ENCODE data around the gene CERCAM. TPM values are rescaled to one million over a fixed set of nuclear protein-coding genes. Genes with fewer than 3 reads are reported as not detected.
A peak's percentile ranks its signal among the peaks of the same experiment; 100 is the strongest.

Gene CERCAM
- total RNA-seq, 1 donor from 2014 or later, result not detected

DNA sequence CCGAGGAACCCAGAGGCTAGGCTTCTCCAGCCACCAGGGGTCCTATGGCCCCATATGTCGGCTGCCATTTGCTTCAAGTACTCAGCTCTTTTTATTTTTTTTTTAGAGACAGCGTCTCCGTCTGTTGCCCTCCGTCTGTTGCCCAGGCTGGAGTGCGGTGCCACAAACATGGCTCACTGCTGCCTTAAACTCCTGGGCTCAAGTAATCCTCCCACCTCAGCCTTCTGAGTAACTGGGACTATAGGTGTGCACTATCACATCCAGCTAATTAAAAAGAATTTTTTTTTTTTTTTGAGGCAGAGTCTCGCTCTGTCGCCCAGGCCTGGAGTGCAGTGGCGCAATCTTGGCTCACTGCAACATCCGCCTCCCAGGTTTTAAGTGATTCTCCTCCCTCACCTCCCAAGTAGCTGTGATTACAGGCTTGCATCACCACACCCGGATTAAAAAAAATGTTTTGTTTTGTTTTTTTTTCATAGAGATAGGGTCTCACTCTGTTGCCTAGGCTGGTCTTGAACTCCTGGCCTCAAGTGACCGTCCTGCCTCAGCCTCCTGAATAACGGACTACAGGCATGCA is 8.9 kb downstream of the CERCAM start:
- Histone ChIP-seq H3K79me2 (ENCODE audit: low read depth) (no peaks in the 10 kb centered on the region), H2AFZ (replicated peaks) (no peak overlapping the region), H3F3A (ENCODE audit: low read depth) (no peaks in the 10 kb centered on the region), H3K4me3 (no peak overlapping the region), H3K4me1 (no peaks in the 10 kb centered on the region), H3K9ac (no peak overlapping the region), H4K20me1 (ENCODE audit: low read depth) (no peaks in the 10 kb centered on the region), H3K27ac (no peak overlapping the region), H3K27me3 (peaks cover under 1% of the 10 kb centered on the region), H3K36me3 (no peaks in the 10 kb centered on the region), H3K4me2 (no peak overlapping the region), H3K9me3 (ENCODE audit: low read depth) (no peaks in the 10 kb centered on the region)
- Mint-ChIP-seq H3K36me3 (peaks cover 2% of the 10 kb centered on the region), H3K4me1 (peaks cover 9% of the 10 kb centered on the region), H3K9me3 (no peaks in the 10 kb centered on the region), H3K4me3 (no peak overlapping the region), H3K27ac (no peak overlapping the region), H3K27me3 (ENCODE audit: insufficient read depth, low read depth) (peaks cover 2% of the 10 kb centered on the region)
- no peak for DNase-seq (ENCODE audit: low spot score)
- TF ChIP-seq EZH2phosphoT487 (IDR thresholded peaks at IDR 0.05) (no peak), EZH2 (IDR thresholded peaks at IDR 0.05) (no peak)
- TF ChIP-seq, protein P1, sequence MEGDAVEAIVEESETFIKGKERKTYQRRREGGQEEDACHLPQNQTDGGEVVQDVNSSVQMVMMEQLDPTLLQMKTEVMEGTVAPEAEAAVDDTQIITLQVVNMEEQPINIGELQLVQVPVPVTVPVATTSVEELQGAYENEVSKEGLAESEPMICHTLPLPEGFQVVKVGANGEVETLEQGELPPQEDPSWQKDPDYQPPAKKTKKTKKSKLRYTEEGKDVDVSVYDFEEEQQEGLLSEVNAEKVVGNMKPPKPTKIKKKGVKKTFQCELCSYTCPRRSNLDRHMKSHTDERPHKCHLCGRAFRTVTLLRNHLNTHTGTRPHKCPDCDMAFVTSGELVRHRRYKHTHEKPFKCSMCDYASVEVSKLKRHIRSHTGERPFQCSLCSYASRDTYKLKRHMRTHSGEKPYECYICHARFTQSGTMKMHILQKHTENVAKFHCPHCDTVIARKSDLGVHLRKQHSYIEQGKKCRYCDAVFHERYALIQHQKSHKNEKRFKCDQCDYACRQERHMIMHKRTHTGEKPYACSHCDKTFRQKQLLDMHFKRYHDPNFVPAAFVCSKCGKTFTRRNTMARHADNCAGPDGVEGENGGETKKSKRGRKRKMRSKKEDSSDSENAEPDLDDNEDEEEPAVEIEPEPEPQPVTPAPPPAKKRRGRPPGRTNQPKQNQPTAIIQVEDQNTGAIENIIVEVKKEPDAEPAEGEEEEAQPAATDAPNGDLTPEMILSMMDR (IDR thresholded peaks at IDR 0.05), result no peak

- peaks cover 2% of the 10 kb centered on the region for H3K27me3 Mint-ChIP-seq (ENCODE audit: insufficient read depth, low read depth)
- TF ChIP-seq EZH2phosphoT487 (IDR thresholded peaks at IDR 0.05) (no peak), EZH2 (IDR thresholded peaks at IDR 0.05) (no peak)
These were observed 10.6 kb downstream of the CERCAM start for GRCh38 chr9:128431207-128431606.

DNA sequence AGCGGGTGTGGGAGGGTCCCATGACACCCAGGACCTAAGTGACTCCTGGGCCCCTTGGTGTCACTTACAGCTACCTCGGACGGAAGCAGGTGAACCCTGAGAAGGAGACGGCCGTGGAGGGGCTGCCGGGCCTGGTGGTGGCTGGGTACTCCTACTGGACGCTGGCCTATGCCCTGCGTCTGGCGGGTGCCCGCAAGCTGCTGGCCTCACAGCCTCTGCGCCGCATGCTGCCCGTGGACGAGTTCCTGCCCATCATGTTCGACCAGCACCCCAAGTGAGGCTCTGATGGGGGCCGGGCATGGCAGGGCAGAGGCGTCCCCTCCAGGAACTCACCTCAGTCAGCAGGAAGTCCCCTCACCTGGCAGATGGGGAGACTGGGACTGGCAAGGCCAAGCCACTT is 13.7 kb downstream of the CERCAM start:
- DNase-seq (ENCODE audit: low spot score), result no peak
- TF ChIP-seq, protein P1 (IDR thresholded peaks at IDR 0.05), result no peak
- no peak for TF ChIP-seq EZH2 (IDR thresholded peaks at IDR 0.05)
- TF ChIP-seq EZH2phosphoT487 (IDR thresholded peaks at IDR 0.05), result no peak
- Histone ChIP-seq H3K9me3 (ENCODE audit: low read depth) (no peaks in the 10 kb centered on the region), H4K20me1 (ENCODE audit: low read depth) (no peaks in the 10 kb centered on the region), H3K9ac (no peak overlapping the region), H3K4me1 (no peaks in the 10 kb centered on the region), H3K4me3 (no peak overlapping the region), H3K4me2 (no peak overlapping the region), H2AFZ (replicated peaks) (no peak overlapping the region), H3K27ac (no peak overlapping the region), H3K36me3 (no peaks in the 10 kb centered on the region), H3K27me3 (no peaks in the 10 kb centered on the region), H3K79me2 (ENCODE audit: low read depth) (no peaks in the 10 kb centered on the region), H3F3A (ENCODE audit: low read depth) (no peaks in the 10 kb centered on the region)
- peaks cover 4% of the 10 kb centered on the region for H3K27me3 Mint-ChIP-seq (ENCODE audit: insufficient read depth, low read depth)
- H3K4me1 Mint-ChIP-seq, result peaks cover 2% of the 10 kb centered on the region
- no peak overlapping the region for H3K27ac Mint-ChIP-seq
- no peaks in the 10 kb centered on the region for H3K36me3 Mint-ChIP-seq
- no peaks in the 10 kb centered on the region for H3K9me3 Mint-ChIP-seq
- no peak overlapping the region for H3K4me3 Mint-ChIP-seq

More at GRCh38 chr9:128431207-128431606, 10.6 kb downstream of the CERCAM start:
- H3K36me3 Mint-ChIP-seq, result peaks cover 2% of the 10 kb centered on the region
- Histone ChIP-seq H3F3A (ENCODE audit: low read depth) (no peaks in the 10 kb centered on the region), H3K9ac (no peak overlapping the region), H3K79me2 (ENCODE audit: low read depth) (no peaks in the 10 kb centered on the region), H2AFZ (replicated peaks) (no peak overlapping the region), H3K27me3 (no peaks in the 10 kb centered on the region), H3K4me3 (no peak overlapping the region), H3K4me2 (no peak overlapping the region), H3K36me3 (no peaks in the 10 kb centered on the region), H3K4me1 (no peaks in the 10 kb centered on the region), H3K9me3 (ENCODE audit: low read depth) (no peaks in the 10 kb centered on the region), H4K20me1 (ENCODE audit: low read depth) (no peaks in the 10 kb centered on the region), H3K27ac (no peak overlapping the region)
- no peak for DNase-seq (ENCODE audit: low spot score)
- H3K4me3 Mint-ChIP-seq, result no peak overlapping the region
- H3K4me1 Mint-ChIP-seq, result peaks cover 9% of the 10 kb centered on the region
- peak overlapping the region; percentile 51 for H3K27ac Mint-ChIP-seq
- no peaks in the 10 kb centered on the region for H3K9me3 Mint-ChIP-seq

- Mint-ChIP-seq H3K4me3 (no peak overlapping the region), H3K9me3 (no peaks in the 10 kb centered on the region), H3K27me3 (ENCODE audit: insufficient read depth, low read depth) (peaks cover 5% of the 10 kb centered on the region), H3K4me1 (peaks cover 3% of the 10 kb centered on the region), H3K36me3 (no peaks in the 10 kb centered on the region), H3K27ac (no peak overlapping the region)
- DNase-seq (ENCODE audit: low spot score), result no peak
- no peaks in the 10 kb centered on the region for H3K4me1 ChIP-seq
- H3K79me2 ChIP-seq (ENCODE audit: low read depth), result no peaks in the 10 kb centered on the region
- H4K20me1 ChIP-seq (ENCODE audit: low read depth), result no peaks in the 10 kb centered on the region
- TF ChIP-seq EZH2phosphoT487 (IDR thresholded peaks at IDR 0.05), result no peak
- no peaks in the 10 kb centered on the region for H3F3A ChIP-seq (ENCODE audit: low read depth)
- no peak overlapping the region for H3K27ac ChIP-seq
- H3K9me3 ChIP-seq (ENCODE audit: low read depth), result no peaks in the 10 kb centered on the region
- H3K4me2 ChIP-seq, result no peak overlapping the region
- no peak overlapping the region for H2AFZ ChIP-seq (replicated peaks)
- no peaks in the 10 kb centered on the region for H3K27me3 ChIP-seq
- H3K36me3 ChIP-seq, result no peaks in the 10 kb centered on the region
- H3K4me3 ChIP-seq, result no peak overlapping the region
- H3K9ac ChIP-seq, result no peak overlapping the region
These were observed 15.0 kb downstream of the CERCAM start for GRCh38 chr9:128435611-128436010.
